Vagina (tissue), 2 donors: ENCODE measurements around the gene ADRB1. TPM values are rescaled to one million over a fixed set of nuclear protein-coding genes. Genes with fewer than 3 reads are reported as not detected.

ENCODE experiments used
- DNase-seq, 2 donors: peaks; one replicate each; pipeline ENCODE4 v3.0.0-alpha.2; 2017; ENCODE audit errors: extremely low spot score in 2 of 2
- H3K27ac ChIP-seq: fragments of 200-600 bp; sonication (generic); one replicate; pipeline ENCODE4 v1.5.1; 2019
- H3K27me3 ChIP-seq: fragments of 200-600 bp; sonication (generic); one replicate; pipeline ENCODE4 v1.5.1; 2019
- H3K36me3 ChIP-seq, 2 donors: fragments of 200-600 bp; sonication (generic); one replicate each; pipeline ENCODE4 v1.5.1; 2017 to 2019
- H3K4me1 ChIP-seq: fragments of 200-600 bp; sonication (generic); one replicate; pipeline ENCODE4 v1.5.1; 2019
- H3K4me3 ChIP-seq, 2 donors: fragments of 200-600 bp; sonication (generic); 1 replicate in 1 of 2; 2 replicates in 1 of 2; pipeline ENCODE4 v1.5.1; 2016 to 2019
- H3K9me3 ChIP-seq: fragments of 200-600 bp; sonication (generic); one replicate; pipeline ENCODE4 v1.5.1; 2019
- POLR2A ChIP-seq, 2 donors: fragments of 450-650 bp; IDR thresholded peaks; one replicate each; pipeline ENCODE4 v1.6.1; 2017; ENCODE audit warnings: antibody characterized with exemption in 2 of 2, mild to moderate bottlenecking in 2 of 2, moderate library complexity in 2 of 2
- POLR2AphosphoS5 ChIP-seq, 2 donors: sonication (generic); formaldehyde crosslinking; IDR thresholded peaks; one replicate each; pipeline ENCODE4 v1.9.0; 2017; ENCODE audit warnings: antibody characterized with exemption in 2 of 2, mild to moderate bottlenecking in 2 of 2, low read depth in 1 of 2; ENCODE audit not compliant: insufficient read depth in 1 of 2
- intact Hi-C: fragments of 100-400 bp; cut with DNase I; formaldehyde crosslinking; loops from one replicate; pipeline ENCODE4 v1.15.1; 2023
- total RNA-seq: library from RNA; depleted of rRNA; stranded (reverse); fragments of >200 nt; gene quantifications from one replicate; pipeline ENCODE4 v1.2.3, GENCODE V29; 2016
- TF ChIP-seq, protein P1 (sequence below), 3 experiments: fragments of 450-650 bp in 2 of 3; fragments of 200-600 bp in 1 of 3; sonication (generic) in 1 of 3; IDR thresholded peaks; one replicate each; pipeline ENCODE4 v1.5.1; 2017 to 2019; ENCODE audit warnings: antibody characterized with exemption in 3 of 3, mild to moderate bottlenecking in 2 of 3, moderate library complexity in 2 of 3

The ADRB1 gene
- total RNA-seq, 1 donor from 2014 or later, result not detected

DNA sequence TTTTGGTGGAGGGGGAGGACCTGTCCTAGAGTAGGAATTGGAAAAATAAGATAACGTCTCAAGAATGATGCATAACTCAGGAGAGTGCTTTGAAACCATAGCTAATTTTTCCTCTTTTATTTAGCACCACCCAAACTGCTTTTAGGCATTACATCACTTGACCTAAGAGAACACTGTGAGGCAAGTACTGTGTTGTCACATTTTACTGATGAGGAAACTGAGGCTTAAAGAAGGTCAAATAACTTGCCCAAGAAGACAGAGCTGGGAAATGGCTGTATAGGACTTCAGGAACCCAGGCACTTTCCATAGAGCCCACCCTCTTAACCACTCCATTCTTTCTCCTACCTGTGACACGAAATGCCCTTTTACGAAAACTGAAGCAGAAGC, 21.4 kb downstream of the ADRB1 start:
- Histone ChIP-seq H3K4me1 (peaks cover 18% of the 10 kb centered on the region), H3K27ac (no peak overlapping the region), H3K36me3 (no peaks in the 10 kb centered on the region), H3K9me3 (no peaks in the 10 kb centered on the region), H3K27me3 (no peaks in the 10 kb centered on the region), H3K4me3 (no peak overlapping the region)
- no peak for DNase-seq
- intact Hi-C loops, result no loop called here
- no peak for TF ChIP-seq POLR2A (IDR thresholded peaks at IDR 0.05)
- no peak for TF ChIP-seq POLR2AphosphoS5 (IDR thresholded peaks at IDR 0.05; ENCODE audit: insufficient read depth in 1 of 2, low read depth in 1 of 2)
- TF ChIP-seq, protein P1, sequence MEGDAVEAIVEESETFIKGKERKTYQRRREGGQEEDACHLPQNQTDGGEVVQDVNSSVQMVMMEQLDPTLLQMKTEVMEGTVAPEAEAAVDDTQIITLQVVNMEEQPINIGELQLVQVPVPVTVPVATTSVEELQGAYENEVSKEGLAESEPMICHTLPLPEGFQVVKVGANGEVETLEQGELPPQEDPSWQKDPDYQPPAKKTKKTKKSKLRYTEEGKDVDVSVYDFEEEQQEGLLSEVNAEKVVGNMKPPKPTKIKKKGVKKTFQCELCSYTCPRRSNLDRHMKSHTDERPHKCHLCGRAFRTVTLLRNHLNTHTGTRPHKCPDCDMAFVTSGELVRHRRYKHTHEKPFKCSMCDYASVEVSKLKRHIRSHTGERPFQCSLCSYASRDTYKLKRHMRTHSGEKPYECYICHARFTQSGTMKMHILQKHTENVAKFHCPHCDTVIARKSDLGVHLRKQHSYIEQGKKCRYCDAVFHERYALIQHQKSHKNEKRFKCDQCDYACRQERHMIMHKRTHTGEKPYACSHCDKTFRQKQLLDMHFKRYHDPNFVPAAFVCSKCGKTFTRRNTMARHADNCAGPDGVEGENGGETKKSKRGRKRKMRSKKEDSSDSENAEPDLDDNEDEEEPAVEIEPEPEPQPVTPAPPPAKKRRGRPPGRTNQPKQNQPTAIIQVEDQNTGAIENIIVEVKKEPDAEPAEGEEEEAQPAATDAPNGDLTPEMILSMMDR (IDR thresholded peaks at IDR 0.05), result no peak

DNA sequence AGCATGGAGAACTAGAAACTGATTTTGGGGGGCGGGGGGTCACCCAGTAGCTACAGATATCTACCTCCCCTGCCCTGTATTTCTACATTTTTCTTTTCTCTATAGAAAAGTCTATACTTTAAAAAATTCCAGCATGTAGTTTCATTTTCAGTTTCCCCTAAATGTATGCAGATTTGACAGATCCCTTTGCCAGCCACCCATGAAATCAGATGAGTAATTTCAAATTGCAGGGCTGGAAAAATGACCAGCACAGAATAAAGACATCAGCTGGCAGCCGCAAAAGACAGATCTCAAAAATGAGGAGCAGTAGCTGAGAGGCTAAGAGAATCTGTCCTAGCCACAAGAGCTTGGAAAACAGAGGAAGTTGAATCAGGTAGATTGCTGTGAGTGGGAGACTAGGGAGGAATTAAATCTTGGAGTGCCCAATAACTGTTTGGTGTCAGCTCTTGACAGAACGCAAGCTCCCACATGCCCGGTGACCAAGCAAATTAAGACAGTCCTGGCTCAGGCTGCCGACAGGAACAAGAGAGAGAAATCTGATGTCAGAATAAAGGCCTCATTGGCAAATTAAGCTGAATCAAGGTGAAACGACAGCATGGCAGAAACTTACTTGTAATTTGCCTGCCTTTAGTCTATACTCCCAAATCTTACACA, 24.5 kb downstream of the ADRB1 start:
- Histone ChIP-seq H3K4me1 (peaks cover 13% of the 10 kb centered on the region), H3K9me3 (no peaks in the 10 kb centered on the region), H3K27me3 (no peaks in the 10 kb centered on the region), H3K4me3 (no peak overlapping the region), H3K27ac (no peak overlapping the region), H3K36me3 (no peaks in the 10 kb centered on the region)
- no peak for DNase-seq
- TF ChIP-seq POLR2AphosphoS5 (IDR thresholded peaks at IDR 0.05; ENCODE audit: insufficient read depth in 1 of 2, low read depth in 1 of 2), result peak in 1 of 2 donors; percentile 23
- no peak for TF ChIP-seq POLR2A (IDR thresholded peaks at IDR 0.05)
- intact Hi-C loops, result no loop called here

DNA sequence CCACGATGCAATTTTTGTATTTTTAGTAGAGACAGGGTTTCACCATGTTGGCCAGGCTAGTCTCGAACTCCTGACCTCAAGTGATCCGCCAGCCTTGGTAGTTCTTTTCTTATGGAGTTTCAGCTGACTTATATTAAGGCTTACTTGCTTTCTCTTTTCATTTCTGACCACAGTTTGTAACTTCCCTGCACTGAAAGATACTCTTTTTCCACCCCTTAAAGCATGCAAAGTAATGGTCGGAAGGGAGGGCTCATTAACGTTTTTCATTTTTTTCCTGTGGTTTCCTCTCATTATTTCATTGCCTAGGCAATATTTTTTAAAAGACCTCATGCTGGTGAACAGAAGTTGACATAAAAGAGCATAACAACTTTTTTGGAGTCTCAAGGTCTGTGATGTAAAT, 27.0 kb downstream of the ADRB1 start:
- Histone ChIP-seq H3K27me3 (no peaks in the 10 kb centered on the region), H3K9me3 (no peaks in the 10 kb centered on the region), H3K4me1 (peaks cover 13% of the 10 kb centered on the region), H3K27ac (no peak overlapping the region), H3K36me3 (no peaks in the 10 kb centered on the region), H3K4me3 (no peak overlapping the region)
- no peak for DNase-seq
- intact Hi-C loops, result no loop called here
- no peak for TF ChIP-seq POLR2A (IDR thresholded peaks at IDR 0.05)
- TF ChIP-seq, protein P1 (IDR thresholded peaks at IDR 0.05), result no peak

DNA sequence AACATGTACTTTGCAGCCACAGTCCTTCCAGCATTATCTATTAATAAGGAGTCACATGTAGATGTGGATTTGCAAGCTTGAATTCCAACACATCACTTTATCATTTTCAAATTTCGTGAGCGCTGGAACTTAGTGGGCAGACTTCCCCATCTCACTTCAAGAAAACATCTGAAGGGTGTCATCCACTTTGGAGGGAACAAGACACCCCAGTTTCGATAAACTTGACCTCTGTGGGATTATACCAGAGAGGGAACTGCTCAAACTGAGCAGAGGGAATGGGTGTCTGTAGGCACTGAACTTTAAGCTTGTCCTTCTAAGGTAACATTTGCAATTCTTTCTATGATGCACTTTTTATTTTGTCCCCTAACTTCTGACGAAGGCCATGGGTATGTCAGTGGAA, 27.5 kb downstream of the ADRB1 start:
- TF ChIP-seq POLR2A (IDR thresholded peaks at IDR 0.05) (no peak), POLR2AphosphoS5 (IDR thresholded peaks at IDR 0.05; ENCODE audit: insufficient read depth in 1 of 2, low read depth in 1 of 2) (no peak)
- TF ChIP-seq, protein P1 (IDR thresholded peaks at IDR 0.05), result no peak
- intact Hi-C loops, result no loop called here
- Histone ChIP-seq H3K27ac (no peak overlapping the region), H3K4me3 (no peak overlapping the region), H3K4me1 (peaks cover 13% of the 10 kb centered on the region), H3K36me3 (no peaks in the 10 kb centered on the region), H3K9me3 (no peaks in the 10 kb centered on the region), H3K27me3 (no peaks in the 10 kb centered on the region)
- DNase-seq, result no peak

DNA sequence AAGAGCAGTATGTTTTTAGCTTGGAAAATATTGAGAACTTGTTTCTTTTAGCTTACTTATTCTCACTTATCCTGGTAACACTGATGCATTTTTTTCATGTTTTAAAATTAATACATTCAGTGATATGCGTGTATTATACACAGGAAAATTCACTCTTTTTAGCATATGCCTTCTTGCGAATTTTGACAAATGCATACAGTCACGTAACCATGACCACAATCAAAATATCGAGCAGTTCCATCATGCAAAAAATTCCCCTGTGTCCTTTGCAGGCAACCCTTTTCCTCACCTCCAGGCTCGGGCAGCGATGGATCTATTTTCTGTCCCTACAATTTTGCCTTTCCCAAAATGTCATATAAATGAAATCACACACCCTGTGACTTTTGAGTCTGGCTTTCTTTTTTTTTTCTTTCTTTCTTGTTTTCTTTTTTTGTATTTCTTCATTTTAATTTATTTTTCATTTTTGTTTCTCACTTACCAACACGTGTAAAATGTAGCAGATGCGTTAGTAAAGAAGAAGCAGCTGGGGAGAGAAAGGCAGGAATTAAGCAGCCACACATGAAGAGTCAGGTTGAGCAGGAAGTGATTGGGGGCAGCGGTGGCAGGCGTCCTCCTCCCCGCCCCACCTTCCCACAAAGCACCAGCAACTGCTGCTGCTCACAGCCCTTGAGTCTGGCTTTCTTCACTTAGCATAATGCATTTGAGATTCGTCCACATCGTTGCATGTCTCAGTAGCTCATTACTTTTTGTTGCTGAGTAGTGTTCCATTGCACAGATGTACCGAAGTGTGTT, 29.9 kb downstream of the ADRB1 start:
- no peak overlapping the region for H3K27ac ChIP-seq
- no peaks in the 10 kb centered on the region for H3K4me1 ChIP-seq
- H3K4me3 ChIP-seq, result no peak overlapping the region
- no peaks in the 10 kb centered on the region for H3K27me3 ChIP-seq
- TF ChIP-seq POLR2A (IDR thresholded peaks at IDR 0.05) (no peak), POLR2AphosphoS5 (IDR thresholded peaks at IDR 0.05; ENCODE audit: insufficient read depth in 1 of 2, low read depth in 1 of 2) (no peak)
- TF ChIP-seq, protein P1 (IDR thresholded peaks at IDR 0.05), result no peak
- no peaks in the 10 kb centered on the region for H3K36me3 ChIP-seq
- DNase-seq, result no peak
- H3K9me3 ChIP-seq, result no peaks in the 10 kb centered on the region
- intact Hi-C loops, result no loop called here
